ENCODE measurements around the gene RASSF8.

DNA sequence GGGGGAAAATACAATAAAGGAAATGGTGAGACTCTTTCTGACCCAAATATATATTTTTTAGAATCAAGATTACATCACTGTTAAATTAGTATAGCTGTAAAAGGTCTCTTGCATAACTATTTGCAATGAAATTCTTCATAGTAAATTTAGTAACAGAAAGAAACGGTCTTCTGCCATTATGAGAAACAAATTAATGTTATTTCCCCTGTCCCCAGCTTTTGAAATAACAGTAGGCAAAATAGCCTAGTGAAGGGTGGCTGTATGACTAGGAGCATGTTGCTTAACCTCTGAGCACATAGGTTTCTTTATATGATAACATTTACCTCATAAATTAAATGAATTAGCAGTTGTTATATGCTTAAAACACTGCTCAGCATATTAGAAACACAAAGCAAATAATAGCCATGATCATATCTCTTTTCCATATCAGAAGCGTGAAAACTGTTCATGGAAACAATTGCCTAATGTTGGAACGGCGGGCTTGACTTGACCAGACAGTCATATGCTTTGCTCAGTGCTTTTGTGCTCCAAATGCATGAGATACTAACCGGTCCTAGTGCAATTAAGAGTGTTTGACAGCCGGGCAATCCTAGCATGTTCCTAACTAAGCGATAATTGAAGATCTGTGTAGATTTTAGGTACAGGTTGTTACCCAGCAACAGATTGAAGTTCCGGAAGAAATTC is 142.3 kb downstream of the RASSF8 start:
- no peak for TF ChIP-seq EZH2 (IDR thresholded peaks at IDR 0.05; ENCODE audit: low read depth)
- TF ChIP-seq, protein P1, sequence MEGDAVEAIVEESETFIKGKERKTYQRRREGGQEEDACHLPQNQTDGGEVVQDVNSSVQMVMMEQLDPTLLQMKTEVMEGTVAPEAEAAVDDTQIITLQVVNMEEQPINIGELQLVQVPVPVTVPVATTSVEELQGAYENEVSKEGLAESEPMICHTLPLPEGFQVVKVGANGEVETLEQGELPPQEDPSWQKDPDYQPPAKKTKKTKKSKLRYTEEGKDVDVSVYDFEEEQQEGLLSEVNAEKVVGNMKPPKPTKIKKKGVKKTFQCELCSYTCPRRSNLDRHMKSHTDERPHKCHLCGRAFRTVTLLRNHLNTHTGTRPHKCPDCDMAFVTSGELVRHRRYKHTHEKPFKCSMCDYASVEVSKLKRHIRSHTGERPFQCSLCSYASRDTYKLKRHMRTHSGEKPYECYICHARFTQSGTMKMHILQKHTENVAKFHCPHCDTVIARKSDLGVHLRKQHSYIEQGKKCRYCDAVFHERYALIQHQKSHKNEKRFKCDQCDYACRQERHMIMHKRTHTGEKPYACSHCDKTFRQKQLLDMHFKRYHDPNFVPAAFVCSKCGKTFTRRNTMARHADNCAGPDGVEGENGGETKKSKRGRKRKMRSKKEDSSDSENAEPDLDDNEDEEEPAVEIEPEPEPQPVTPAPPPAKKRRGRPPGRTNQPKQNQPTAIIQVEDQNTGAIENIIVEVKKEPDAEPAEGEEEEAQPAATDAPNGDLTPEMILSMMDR (conservative IDR thresholded peaks at IDR 0.05) = no peak

Measured in PC-9 (cell line).